RPMI8226 (cell line): ENCODE measurements around the gene AGAP6.
"Not testable (repeated sequence)": the region's sequence is repeated elsewhere in the genome, so short reads cannot be mapped to it uniquely, and the experiment has no call there.

Source experiments
- DNase-seq: peaks from one replicate; pipeline ENCODE4 v3.0.0-alpha.2; 2015

Gene AGAP6

GRCh38 chr10:50027195-50027594, 39.0 kb downstream of the AGAP6 start:
- DNase-seq, result no peak

GRCh38 chr10:50033481-50033880, 45.3 kb downstream of the AGAP6 start:
- DNase-seq, result no peak

GRCh38 chr10:50035337-50035736, 47.1 kb downstream of the AGAP6 start:
- not testable (repeated sequence) for DNase-seq

GRCh38 chr10:50044941-50045664, 56.9 kb downstream of the AGAP6 start:
- DNase-seq, result peak; percentile 3

GRCh38 chr10:50046457-50046856, 58.3 kb downstream of the AGAP6 start:
- not testable (repeated sequence) for DNase-seq

- DNase-seq, result not testable (repeated sequence)
Measured at GRCh38 chr10:50047594-50047993, 59.4 kb downstream of the AGAP6 start.

GRCh38 chr10:50051995-50052660, 63.9 kb downstream of the AGAP6 start:
- DNase-seq, result not testable (repeated sequence)

GRCh38 chr10:50052778-50053376, 64.7 kb downstream of the AGAP6 start:
- DNase-seq, result not testable (repeated sequence)

GRCh38 chr10:50055494-50056292, 67.5 kb downstream of the AGAP6 start:
- not testable (repeated sequence) for DNase-seq

GRCh38 chr10:50056654-50057053, 68.4 kb downstream of the AGAP6 start:
- DNase-seq, result not testable (repeated sequence)

- not testable (repeated sequence) for DNase-seq
Measured at GRCh38 chr10:50058727-50059126, 70.5 kb downstream of the AGAP6 start.

GRCh38 chr10:50059946-50060345, 71.7 kb downstream of the AGAP6 start:
- DNase-seq, result not testable (repeated sequence)
